Ishikawa (cell line): Measurements from ENCODE around the gene POLD1.

ENCODE experiments used
- CEBPB ChIP-seq: IDR thresholded peaks from 2 replicates; pipeline ENCODE4 v1.6.1; 2012
- CREB1 ChIP-seq: IDR thresholded peaks from 2 replicates; pipeline ENCODE4 v1.6.1; 2012; ENCODE audit warnings: low read depth
- EGR1 ChIP-seq: IDR thresholded peaks from 2 replicates; pipeline ENCODE4 v1.6.1; 2012
- EP300 ChIP-seq: IDR thresholded peaks from 2 replicates; pipeline ENCODE4 v1.6.1; 2012; ENCODE audit warnings: borderline replicate concordance
- FOXM1 ChIP-seq: IDR thresholded peaks from 2 replicates; pipeline ENCODE4 v1.6.1; 2012; ENCODE audit warnings: low read depth, borderline replicate concordance
- NFIC ChIP-seq: IDR thresholded peaks from 2 replicates; pipeline ENCODE4 v1.6.1; 2012
- RAD21 ChIP-seq: IDR thresholded peaks from 2 replicates; pipeline ENCODE4 v1.6.1; 2012; ENCODE audit warnings: low read depth
- REST ChIP-seq: IDR thresholded peaks from 2 replicates; pipeline ENCODE4 v1.6.1; 2012; ENCODE audit warnings: low read depth, mild to moderate bottlenecking
- TAF1 ChIP-seq: IDR thresholded peaks from 2 replicates; pipeline ENCODE4 v1.6.1; 2012; ENCODE audit warnings: low read depth, mild to moderate bottlenecking
- TCF12 ChIP-seq: IDR thresholded peaks from 2 replicates; pipeline ENCODE4 v1.6.1; 2012; ENCODE audit warnings: low read depth
- TEAD4 ChIP-seq: IDR thresholded peaks from 2 replicates; pipeline ENCODE4 v1.6.1; 2012
- YY1 ChIP-seq: IDR thresholded peaks from 2 replicates; pipeline ENCODE4 v1.6.1; 2012; ENCODE audit warnings: low read depth
- ZBTB7A ChIP-seq: IDR thresholded peaks from 2 replicates; pipeline ENCODE4 v1.6.1; 2012; ENCODE audit warnings: low read depth
- TF ChIP-seq, protein P1 (sequence below): IDR thresholded peaks from 2 replicates; pipeline ENCODE4 v1.6.1; 2012
- TF ChIP-seq, protein P2 (sequence below): IDR thresholded peaks from 2 replicates; pipeline ENCODE4 v1.6.1; 2012

The POLD1 gene

GRCh38 chr19:50423279-50424113, 39.3 kb downstream of the POLD1 start:
- no peak for TF ChIP-seq ZBTB7A
- TF ChIP-seq, protein P1, sequence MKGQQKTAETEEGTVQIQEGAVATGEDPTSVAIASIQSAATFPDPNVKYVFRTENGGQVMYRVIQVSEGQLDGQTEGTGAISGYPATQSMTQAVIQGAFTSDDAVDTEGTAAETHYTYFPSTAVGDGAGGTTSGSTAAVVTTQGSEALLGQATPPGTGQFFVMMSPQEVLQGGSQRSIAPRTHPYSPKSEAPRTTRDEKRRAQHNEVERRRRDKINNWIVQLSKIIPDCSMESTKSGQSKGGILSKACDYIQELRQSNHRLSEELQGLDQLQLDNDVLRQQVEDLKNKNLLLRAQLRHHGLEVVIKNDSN, result no peak
- no peak for TF ChIP-seq FOXM1
- TF ChIP-seq TEAD4, result no peak
- no peak for TF ChIP-seq CEBPB
- TF ChIP-seq, protein P2, sequence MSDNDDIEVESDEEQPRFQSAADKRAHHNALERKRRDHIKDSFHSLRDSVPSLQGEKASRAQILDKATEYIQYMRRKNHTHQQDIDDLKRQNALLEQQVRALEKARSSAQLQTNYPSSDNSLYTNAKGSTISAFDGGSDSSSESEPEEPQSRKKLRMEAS, result no peak
- TF ChIP-seq RAD21, result no peak
- TF ChIP-seq TCF12, result no peak
- TF ChIP-seq CREB1, result no peak
- no peak for TF ChIP-seq EP300
- no peak for TF ChIP-seq YY1
- TF ChIP-seq REST, result no peak; the same call in 1 of the 2 replicates
- no peak for TF ChIP-seq NFIC
- no peak for TF ChIP-seq EGR1
- TF ChIP-seq TAF1, result no peak

DNA sequence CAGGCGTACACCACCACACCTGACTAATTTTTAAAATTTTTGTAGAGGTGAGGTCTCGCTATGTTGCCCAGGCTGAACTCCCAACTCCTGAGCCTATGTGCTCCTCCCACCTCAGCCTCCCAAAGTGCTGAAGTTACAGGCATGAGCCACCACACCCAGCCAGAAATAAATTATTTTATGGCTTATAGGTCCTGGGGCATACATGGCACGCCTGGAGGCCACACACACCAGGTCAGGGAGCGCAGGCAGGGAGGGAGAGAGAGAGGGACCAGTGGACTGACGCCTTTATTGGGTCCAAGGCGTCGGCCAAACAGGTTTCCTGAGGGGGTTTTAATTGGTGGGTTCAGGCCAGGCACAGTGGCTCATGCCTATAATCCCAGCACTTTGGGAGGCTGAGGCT, 41.4 kb downstream of the POLD1 start:
- no peak for TF ChIP-seq CEBPB
- no peak for TF ChIP-seq ZBTB7A
- TF ChIP-seq TAF1, result no peak
- TF ChIP-seq EGR1, result no peak
- TF ChIP-seq TCF12, result no peak
- TF ChIP-seq, protein P2, result no peak
- no peak for TF ChIP-seq CREB1
- no peak for TF ChIP-seq RAD21
- TF ChIP-seq NFIC, result no peak
- TF ChIP-seq FOXM1, result no peak
- no peak for TF ChIP-seq TEAD4
- no peak for TF ChIP-seq REST
- TF ChIP-seq, protein P1, result no peak
- TF ChIP-seq YY1, result no peak
- no peak for TF ChIP-seq EP300

DNA sequence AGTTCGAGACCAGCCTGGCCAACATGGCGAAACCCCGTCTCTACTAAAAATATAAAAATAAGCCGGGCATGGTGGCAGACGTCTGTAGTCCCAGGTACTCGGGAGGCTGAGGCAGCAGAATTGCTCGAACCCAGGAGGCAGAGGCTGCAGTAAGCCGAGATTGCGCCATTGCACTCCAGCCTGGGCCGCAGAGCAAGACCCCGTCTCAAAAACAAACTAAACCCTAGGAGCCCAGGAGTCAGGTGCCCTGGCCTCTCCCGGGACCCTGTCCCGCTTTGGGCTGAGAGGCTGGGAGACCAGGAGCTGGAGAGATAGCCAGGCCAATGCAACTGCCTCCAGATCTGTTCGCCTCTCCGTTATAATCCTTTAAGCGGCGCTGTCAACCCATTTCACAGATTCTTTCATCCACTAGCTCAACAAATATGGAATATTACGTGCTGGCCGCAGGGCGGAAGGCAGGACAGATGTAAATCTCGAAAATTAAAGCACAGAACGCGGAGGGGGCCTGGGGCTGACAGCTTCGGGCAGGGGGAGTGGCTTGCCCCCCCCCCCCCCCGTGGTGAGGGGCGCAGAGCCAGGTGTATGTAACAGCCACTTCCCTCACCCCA, 43.3 kb downstream of the POLD1 start:
- TF ChIP-seq FOXM1 (no peak), ZBTB7A (no peak), REST (no peak), EP300 (no peak), CREB1 (no peak), TAF1 (no peak), TCF12 (no peak), RAD21 (no peak), NFIC (no peak), TEAD4 (no peak)
- TF ChIP-seq, protein P2, result no peak
